Activated CD4-positive, alpha-beta memory T cell treated with anti-CD3 and anti-CD28 coated beads, Interleukin-2, amount 10 ng/mL, durations not matched to agents 7 days and 5 days (primary cell): ENCODE results near the gene WNT3. TPM values are rescaled to one million over a fixed set of nuclear protein-coding genes. Genes with fewer than 3 reads are reported as not detected.

Experiments
- CTCF ChIA-PET: fragments of 350-600 bp; sonication (Branson Sonifier 250); formaldehyde crosslinking; loops from one replicate; lab custom pipeline; 2021; ENCODE audit warnings: antibody characterized with exemption, inconsistent platforms; lab: Charles Lee
- POLR2A ChIA-PET: fragments of 350-600 bp; sonication (Branson Sonifier 250); formaldehyde crosslinking; loops from one replicate; lab custom pipeline; 2021; ENCODE audit warnings: antibody characterized with exemption; lab: Charles Lee
- DNase-seq: peaks from one replicate; pipeline ENCODE4 v3.0.0-alpha.2; 2020
- H3K27ac Mint-ChIP-seq: one replicate; pipeline ENCODE4 v1.8.0; 2021; ENCODE audit warnings: mild to moderate bottlenecking, mixed read lengths
- H3K27me3 Mint-ChIP-seq: one replicate; pipeline ENCODE4 v1.8.0; 2021; ENCODE audit warnings: mixed read lengths
- H3K36me3 Mint-ChIP-seq: one replicate; pipeline ENCODE4 v1.8.0; 2021; ENCODE audit warnings: low read depth, mixed read lengths
- H3K4me1 Mint-ChIP-seq: one replicate; pipeline ENCODE4 v1.8.0; 2021; ENCODE audit warnings: mixed read lengths
- H3K4me3 Mint-ChIP-seq: one replicate; pipeline ENCODE4 v1.8.0; 2021; ENCODE audit warnings: mild to moderate bottlenecking, mixed read lengths
- H3K9me3 Mint-ChIP-seq: one replicate; pipeline ENCODE4 v1.8.0; 2021; ENCODE audit warnings: mixed read lengths
- total RNA-seq, 2 experiments: library from RNA; stranded (reverse); gene quantifications; one replicate each; pipeline ENCODE4 v1.2.3, GENCODE V29; 2021

The WNT3 gene
- total RNA-seq, 2 experiments from 2014 or later, result not detected

- H3K27me3 Mint-ChIP-seq, result peaks cover 4% of the 10 kb centered on the region
- no peaks in the 10 kb centered on the region for H3K9me3 Mint-ChIP-seq
- CTCF ChIA-PET, result no interaction called here
- no peaks in the 10 kb centered on the region for H3K36me3 Mint-ChIP-seq
- no peak overlapping the region for H3K4me3 Mint-ChIP-seq
- no peak for DNase-seq
- POLR2A ChIA-PET, result no interaction called here
- H3K27ac Mint-ChIP-seq, result no peak overlapping the region
- H3K4me1 Mint-ChIP-seq, result no peaks in the 10 kb centered on the region
Measured at GRCh38 chr17:46783031-46783593, 35.4 kb downstream of the WNT3 start.

- CTCF ChIA-PET, result no interaction called here
- no peak overlapping the region for H3K4me3 Mint-ChIP-seq
- POLR2A ChIA-PET, result no interaction called here
- no peaks in the 10 kb centered on the region for H3K4me1 Mint-ChIP-seq
- H3K9me3 Mint-ChIP-seq, result no peaks in the 10 kb centered on the region
- peaks cover 6% of the 10 kb centered on the region for H3K27me3 Mint-ChIP-seq
- H3K36me3 Mint-ChIP-seq, result no peaks in the 10 kb centered on the region
- H3K27ac Mint-ChIP-seq, result no peak overlapping the region
- peak; percentile 30 for DNase-seq
Measured at GRCh38 chr17:46782250-46782953, 36.1 kb downstream of the WNT3 start.

- no peak for DNase-seq
- Mint-ChIP-seq H3K4me1 (no peaks in the 10 kb centered on the region), H3K27ac (no peak overlapping the region), H3K4me3 (no peak overlapping the region), H3K27me3 (peaks cover 10% of the 10 kb centered on the region), H3K9me3 (no peaks in the 10 kb centered on the region), H3K36me3 (no peaks in the 10 kb centered on the region)
- CTCF ChIA-PET, result no interaction called here
- POLR2A ChIA-PET, result no interaction called here
Measured at GRCh38 chr17:46780003-46780373, 38.5 kb downstream of the WNT3 start.

GRCh38 chr17:46777943-46778915 is 40.3 kb downstream of the WNT3 start:
- H3K9me3 Mint-ChIP-seq, result no peaks in the 10 kb centered on the region
- no peak overlapping the region for H3K27ac Mint-ChIP-seq
- H3K27me3 Mint-ChIP-seq, result peaks cover 18% of the 10 kb centered on the region
- no peak for DNase-seq
- CTCF ChIA-PET, result no interaction called here
- peaks cover 1% of the 10 kb centered on the region for H3K4me1 Mint-ChIP-seq
- H3K36me3 Mint-ChIP-seq, result no peaks in the 10 kb centered on the region
- POLR2A ChIA-PET, result no interaction called here
- H3K4me3 Mint-ChIP-seq, result no peak overlapping the region

GRCh38 chr17:46776298-46777005 is 42.0 kb downstream of the WNT3 start:
- H3K27me3 Mint-ChIP-seq, result peaks cover 30% of the 10 kb centered on the region
- no peaks in the 10 kb centered on the region for H3K36me3 Mint-ChIP-seq
- H3K9me3 Mint-ChIP-seq, result no peaks in the 10 kb centered on the region
- CTCF ChIA-PET, result no interaction called here
- H3K4me3 Mint-ChIP-seq, result no peak overlapping the region
- POLR2A ChIA-PET, result no interaction called here
- DNase-seq, result no peak
- no peak overlapping the region for H3K27ac Mint-ChIP-seq
- peaks cover 13% of the 10 kb centered on the region for H3K4me1 Mint-ChIP-seq

- Mint-ChIP-seq H3K36me3 (no peaks in the 10 kb centered on the region), H3K27me3 (peaks cover 38% of the 10 kb centered on the region), H3K9me3 (no peaks in the 10 kb centered on the region), H3K27ac (no peak overlapping the region), H3K4me1 (peaks cover 18% of the 10 kb centered on the region), H3K4me3 (no peak overlapping the region)
- ChIA-PET POLR2A (no interaction called here), CTCF (no interaction called here)
- DNase-seq, result no peak
Measured at GRCh38 chr17:46774108-46774737, 44.3 kb downstream of the WNT3 start.

- Mint-ChIP-seq H3K9me3 (no peaks in the 10 kb centered on the region), H3K27ac (no peak overlapping the region), H3K36me3 (no peaks in the 10 kb centered on the region), H3K4me1 (peaks cover 18% of the 10 kb centered on the region), H3K4me3 (no peak overlapping the region), H3K27me3 (peaks cover 37% of the 10 kb centered on the region)
- no peak for DNase-seq
- CTCF ChIA-PET, result no interaction called here
- POLR2A ChIA-PET, result no interaction called here
Measured at GRCh38 chr17:46773676-46774075, 44.8 kb downstream of the WNT3 start.

- peaks cover 40% of the 10 kb centered on the region for H3K27me3 Mint-ChIP-seq
- CTCF ChIA-PET, result no interaction called here
- H3K4me1 Mint-ChIP-seq, result peaks cover 18% of the 10 kb centered on the region
- H3K36me3 Mint-ChIP-seq, result no peaks in the 10 kb centered on the region
- POLR2A ChIA-PET, result no interaction called here
- H3K4me3 Mint-ChIP-seq, result no peak overlapping the region
- H3K27ac Mint-ChIP-seq, result no peak overlapping the region
- no peaks in the 10 kb centered on the region for H3K9me3 Mint-ChIP-seq
- DNase-seq, result no peak
Measured at GRCh38 chr17:46773221-46773605, 45.3 kb downstream of the WNT3 start.

- Mint-ChIP-seq H3K4me1 (peaks cover 18% of the 10 kb centered on the region), H3K4me3 (peak overlapping the region; percentile 66), H3K27me3 (peaks cover 39% of the 10 kb centered on the region), H3K36me3 (no peaks in the 10 kb centered on the region), H3K9me3 (no peaks in the 10 kb centered on the region), H3K27ac (no peak overlapping the region)
- ChIA-PET CTCF (no interaction called here), POLR2A (no interaction called here)
- no peak for DNase-seq
Measured at GRCh38 chr17:46772475-46773220, 45.8 kb downstream of the WNT3 start.

- Mint-ChIP-seq H3K36me3 (no peaks in the 10 kb centered on the region), H3K27ac (no peak overlapping the region), H3K4me3 (peak overlapping the region; percentile 66), H3K9me3 (no peaks in the 10 kb centered on the region), H3K4me1 (peaks cover 18% of the 10 kb centered on the region), H3K27me3 (peaks cover 42% of the 10 kb centered on the region)
- ChIA-PET CTCF (no interaction called here), POLR2A (no interaction called here)
- no peak for DNase-seq
Measured at GRCh38 chr17:46771561-46772474, 46.7 kb downstream of the WNT3 start.

GRCh38 chr17:46770818-46771560 is 47.5 kb downstream of the WNT3 start:
- DNase-seq, result no peak

More at GRCh38 chr17:46770818-46771560, 47.5 kb downstream of the WNT3 start:
- Mint-ChIP-seq H3K9me3 (no peaks in the 10 kb centered on the region), H3K4me3 (peak overlapping the region; percentile 17), H3K4me1 (peaks cover 18% of the 10 kb centered on the region), H3K27ac (no peak overlapping the region), H3K27me3 (peaks cover 42% of the 10 kb centered on the region), H3K36me3 (no peaks in the 10 kb centered on the region)
- CTCF ChIA-PET, result no interaction called here
- POLR2A ChIA-PET, result no interaction called here
